ENCODE results near the gene HSD17B14. TPM values are rescaled to one million over a fixed set of nuclear protein-coding genes. Genes with fewer than 3 reads are reported as not detected.

The HSD17B14 gene
- total and polyA plus RNA-seq, 9 of the 15 experiments (the other 6 are each of a cell fraction or from before 2014, with no cell fraction given): 0.16 TPM; not detected in 8

- TF ChIP-seq SMC3 (conservative IDR thresholded peaks at IDR 0.05; ENCODE audit: insufficient read depth, low read depth, low read length): 0 out of 2 replicates have a peak, but pooled peaks have one; percentile 15
- peak; percentile 44; the same call in 1 of the 2 replicates for TF ChIP-seq CBFB (CRISPR knock-in tag; IDR thresholded peaks at IDR 0.05)
- TF ChIP-seq TGIF2 (CRISPR knock-in tag; IDR thresholded peaks at IDR 0.05): no peak
- peak; percentile 30 to 40 (median 34); a peak in 4 of 6 replicates for TF ChIP-seq CTCF (IDR thresholded peaks at IDR 0.05 in 2 of 3, conservative IDR thresholded peaks at IDR 0.05 in 1 of 3; ENCODE audit: insufficient read depth in 2 of 3, low read depth in 1 of 3, low read length in 3 of 3)
- TF ChIP-seq NR2C2 (CRISPR knock-in tag; IDR thresholded peaks at IDR 0.05): peak; percentile 91
- peak; percentile 78 for TF ChIP-seq NR2C2 (tag; IDR thresholded peaks at IDR 0.05)
Measured at GRCh38 chr19:48807590-48808308, 28.5 kb downstream of the HSD17B14 start (continued).

Data from K562 (cell line).